Measurements from ENCODE around the gene ANGPTL4. TPM values are rescaled to one million over a fixed set of nuclear protein-coding genes. Genes with fewer than 3 reads are reported as not detected.

The ANGPTL4 gene
- total and polyA plus RNA-seq, 2 of the 13 experiments (the other 11 are each of a cell fraction or from before 2014, with no cell fraction given), result 0.80 to 21.7 TPM

DNA sequence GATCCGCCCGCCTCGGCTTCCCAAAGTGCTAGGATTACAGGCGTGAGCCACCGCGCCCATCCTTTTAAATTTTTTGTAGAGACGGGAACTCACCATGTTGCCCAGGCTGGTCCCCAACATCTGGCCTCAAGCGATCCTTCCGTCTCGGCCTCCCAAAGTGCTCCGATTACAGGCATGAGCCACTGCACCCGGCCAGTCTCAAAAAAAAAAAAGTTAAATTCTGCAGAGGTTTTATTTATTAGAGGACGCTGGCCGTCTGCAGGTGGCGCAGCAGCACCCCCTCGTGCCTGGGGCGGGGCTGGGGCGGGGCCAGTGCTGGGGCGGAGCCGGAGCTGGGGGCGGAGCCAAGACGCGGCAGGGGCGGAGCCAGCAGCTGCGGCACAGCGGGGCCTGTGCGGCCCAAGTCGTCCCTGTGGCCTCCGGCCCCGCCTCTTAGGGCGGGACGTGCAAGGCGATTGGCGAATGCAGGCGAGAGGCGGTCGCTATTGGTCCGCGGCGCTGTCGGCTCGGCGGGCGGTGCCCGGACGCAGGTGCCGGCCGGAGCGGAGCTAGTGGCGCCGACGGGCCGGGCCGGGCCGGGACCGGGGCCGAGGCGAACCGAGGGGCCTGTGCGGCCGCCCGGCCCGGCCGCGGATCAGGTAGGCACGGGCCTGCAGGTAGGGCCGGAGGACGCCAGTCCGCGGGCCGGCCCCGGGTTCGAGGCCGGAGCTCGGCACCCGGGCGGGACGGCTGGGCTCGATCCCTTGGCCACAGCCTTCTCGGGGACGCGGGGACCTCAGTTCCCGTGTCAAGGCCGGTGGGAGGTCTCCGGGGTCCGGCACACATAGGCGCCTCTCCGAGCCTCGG lies 49.1 kb downstream of the ANGPTL4 start, which contains the start of gene MARCHF2 (continued):
- TF ChIP-seq ZNF407 (CRISPR knock-in tag; IDR thresholded peaks at IDR 0.05; ENCODE audit: not compliant biosample characterization), result no peak
- TF ChIP-seq ZNF10 (CRISPR knock-in tag; IDR thresholded peaks at IDR 0.05; ENCODE audit: borderline replicate concordance, low read depth), result no peak
- TF ChIP-seq, protein P1, sequence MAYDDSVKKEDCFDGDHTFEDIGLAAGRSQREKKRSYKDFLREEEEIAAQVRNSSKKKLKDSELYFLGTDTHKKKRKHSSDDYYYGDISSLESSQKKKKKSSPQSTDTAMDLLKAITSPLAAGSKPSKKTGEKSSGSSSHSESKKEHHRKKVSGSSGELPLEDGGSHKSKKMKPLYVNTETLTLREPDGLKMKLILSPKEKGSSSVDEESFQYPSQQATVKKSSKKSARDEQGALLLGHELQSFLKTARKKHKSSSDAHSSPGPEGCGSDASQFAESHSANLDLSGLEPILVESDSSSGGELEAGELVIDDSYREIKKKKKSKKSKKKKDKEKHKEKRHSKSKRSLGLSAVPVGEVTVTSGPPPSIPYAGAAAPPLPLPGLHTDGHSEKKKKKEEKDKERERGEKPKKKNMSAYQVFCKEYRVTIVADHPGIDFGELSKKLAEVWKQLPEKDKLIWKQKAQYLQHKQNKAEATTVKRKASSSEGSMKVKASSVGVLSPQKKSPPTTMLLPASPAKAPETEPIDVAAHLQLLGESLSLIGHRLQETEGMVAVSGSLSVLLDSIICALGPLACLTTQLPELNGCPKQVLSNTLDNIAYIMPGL (CRISPR knock-in tag; IDR thresholded peaks at IDR 0.05; ENCODE audit: borderline replicate concordance in 1 of 2, low read depth in 1 of 2), result peak in 1 of 2 experiments; percentile 33; a peak in 2 of 4 replicates
- TF ChIP-seq UBTF (CRISPR knock-in tag; IDR thresholded peaks at IDR 0.05), result no peak; the same call in 1 of the 2 replicates
- peak; percentile 31; the same call in 1 of the 2 replicates for TF ChIP-seq ZNF768 (CRISPR knock-in tag; IDR thresholded peaks at IDR 0.05)
- no peak for TF ChIP-seq ZNF329 (CRISPR knock-in tag; IDR thresholded peaks at IDR 0.05; ENCODE audit: low read depth)
- no peak for TF ChIP-seq ZIK1 (CRISPR knock-in tag; IDR thresholded peaks at IDR 0.05; ENCODE audit: borderline replicate concordance, low read depth)
- TF ChIP-seq, protein P2, sequence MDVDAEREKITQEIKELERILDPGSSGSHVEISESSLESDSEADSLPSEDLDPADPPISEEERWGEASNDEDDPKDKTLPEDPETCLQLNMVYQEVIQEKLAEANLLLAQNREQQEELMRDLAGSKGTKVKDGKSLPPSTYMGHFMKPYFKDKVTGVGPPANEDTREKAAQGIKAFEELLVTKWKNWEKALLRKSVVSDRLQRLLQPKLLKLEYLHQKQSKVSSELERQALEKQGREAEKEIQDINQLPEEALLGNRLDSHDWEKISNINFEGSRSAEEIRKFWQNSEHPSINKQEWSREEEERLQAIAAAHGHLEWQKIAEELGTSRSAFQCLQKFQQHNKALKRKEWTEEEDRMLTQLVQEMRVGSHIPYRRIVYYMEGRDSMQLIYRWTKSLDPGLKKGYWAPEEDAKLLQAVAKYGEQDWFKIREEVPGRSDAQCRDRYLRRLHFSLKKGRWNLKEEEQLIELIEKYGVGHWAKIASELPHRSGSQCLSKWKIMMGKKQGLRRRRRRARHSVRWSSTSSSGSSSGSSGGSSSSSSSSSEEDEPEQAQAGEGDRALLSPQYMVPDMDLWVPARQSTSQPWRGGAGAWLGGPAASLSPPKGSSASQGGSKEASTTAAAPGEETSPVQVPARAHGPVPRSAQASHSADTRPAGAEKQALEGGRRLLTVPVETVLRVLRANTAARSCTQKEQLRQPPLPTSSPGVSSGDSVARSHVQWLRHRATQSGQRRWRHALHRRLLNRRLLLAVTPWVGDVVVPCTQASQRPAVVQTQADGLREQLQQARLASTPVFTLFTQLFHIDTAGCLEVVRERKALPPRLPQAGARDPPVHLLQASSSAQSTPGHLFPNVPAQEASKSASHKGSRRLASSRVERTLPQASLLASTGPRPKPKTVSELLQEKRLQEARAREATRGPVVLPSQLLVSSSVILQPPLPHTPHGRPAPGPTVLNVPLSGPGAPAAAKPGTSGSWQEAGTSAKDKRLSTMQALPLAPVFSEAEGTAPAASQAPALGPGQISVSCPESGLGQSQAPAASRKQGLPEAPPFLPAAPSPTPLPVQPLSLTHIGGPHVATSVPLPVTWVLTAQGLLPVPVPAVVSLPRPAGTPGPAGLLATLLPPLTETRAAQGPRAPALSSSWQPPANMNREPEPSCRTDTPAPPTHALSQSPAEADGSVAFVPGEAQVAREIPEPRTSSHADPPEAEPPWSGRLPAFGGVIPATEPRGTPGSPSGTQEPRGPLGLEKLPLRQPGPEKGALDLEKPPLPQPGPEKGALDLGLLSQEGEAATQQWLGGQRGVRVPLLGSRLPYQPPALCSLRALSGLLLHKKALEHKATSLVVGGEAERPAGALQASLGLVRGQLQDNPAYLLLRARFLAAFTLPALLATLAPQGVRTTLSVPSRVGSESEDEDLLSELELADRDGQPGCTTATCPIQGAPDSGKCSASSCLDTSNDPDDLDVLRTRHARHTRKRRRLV (CRISPR knock-in tag; IDR thresholded peaks at IDR 0.05), result no peak
